HG03558 (cell line): ENCODE data around the gene DIP2A.

Source experiments
- ATAC-seq: cut with Tn5 transposase; IDR thresholded peaks from one replicate; pipeline ENCODE4 v1.9.1; 2021; ENCODE audit warnings: moderate number of reproducible peaks; ENCODE audit not compliant: unreplicated experiment; ENCODE audit errors: extremely low read depth

DIP2A gene

GRCh38 chr21:46552865-46553379 is 94.2 kb downstream of the DIP2A start:
- ATAC-seq: no peak

- no peak for ATAC-seq
Measured at GRCh38 chr21:46553993-46554392, 95.3 kb downstream of the DIP2A start.

GRCh38 chr21:46554431-46555224 is 95.9 kb downstream of the DIP2A start:
- ATAC-seq: no peak

GRCh38 chr21:46555225-46555617 is 96.5 kb downstream of the DIP2A start:
- no peak for ATAC-seq

DNA sequence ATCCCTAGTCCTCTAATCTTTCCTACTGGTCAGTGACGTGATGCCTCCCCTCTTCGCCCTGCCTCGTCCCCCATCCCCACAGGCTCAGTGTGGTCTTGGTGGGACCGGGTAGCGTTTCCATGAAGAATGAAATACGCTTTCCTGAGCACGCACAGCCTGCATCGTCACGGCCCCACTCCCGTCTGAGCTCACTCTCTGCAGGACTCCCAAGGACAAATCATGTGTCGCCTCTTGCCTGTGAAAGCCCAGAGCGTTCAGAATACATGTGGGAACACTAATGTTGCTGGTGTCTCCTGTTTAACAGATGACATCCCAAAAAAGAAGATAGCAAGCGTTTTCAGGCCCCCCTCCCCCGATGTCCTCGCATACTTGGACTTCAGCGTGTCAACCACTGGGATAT is 97.0 kb downstream of the DIP2A start:
- ATAC-seq: no peak

GRCh38 chr21:46556802-46557201 is 98.1 kb downstream of the DIP2A start:
- ATAC-seq: no peak

- ATAC-seq: no peak
Measured at GRCh38 chr21:46557469-46557868, 98.8 kb downstream of the DIP2A start.

DNA sequence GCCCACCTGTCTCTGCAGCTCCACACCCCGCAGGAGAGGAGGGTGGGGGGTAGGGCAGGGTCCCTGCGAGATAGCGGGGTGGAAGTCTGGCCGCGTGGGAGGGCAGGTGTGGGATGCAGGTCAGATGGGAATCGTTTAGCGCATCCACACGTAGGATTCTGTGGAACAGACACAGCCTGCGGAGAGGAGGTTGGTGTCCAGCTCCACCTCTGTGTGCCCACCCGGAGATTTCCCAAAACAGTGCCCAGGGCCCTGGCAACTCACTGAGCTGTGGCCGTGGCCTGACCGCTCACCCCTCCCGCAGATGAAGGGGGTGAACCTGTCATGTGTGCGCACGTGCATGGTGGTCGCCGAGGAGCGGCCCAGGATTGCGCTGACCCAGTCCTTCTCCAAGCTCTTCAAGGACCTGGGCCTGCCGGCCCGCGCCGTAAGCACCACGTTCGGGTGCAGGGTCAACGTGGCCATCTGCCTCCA is 99.3 kb downstream of the DIP2A start:
- ATAC-seq: no peak

- ATAC-seq: no peak
Measured at GRCh38 chr21:46559291-46559983, 100.7 kb downstream of the DIP2A start.

DNA sequence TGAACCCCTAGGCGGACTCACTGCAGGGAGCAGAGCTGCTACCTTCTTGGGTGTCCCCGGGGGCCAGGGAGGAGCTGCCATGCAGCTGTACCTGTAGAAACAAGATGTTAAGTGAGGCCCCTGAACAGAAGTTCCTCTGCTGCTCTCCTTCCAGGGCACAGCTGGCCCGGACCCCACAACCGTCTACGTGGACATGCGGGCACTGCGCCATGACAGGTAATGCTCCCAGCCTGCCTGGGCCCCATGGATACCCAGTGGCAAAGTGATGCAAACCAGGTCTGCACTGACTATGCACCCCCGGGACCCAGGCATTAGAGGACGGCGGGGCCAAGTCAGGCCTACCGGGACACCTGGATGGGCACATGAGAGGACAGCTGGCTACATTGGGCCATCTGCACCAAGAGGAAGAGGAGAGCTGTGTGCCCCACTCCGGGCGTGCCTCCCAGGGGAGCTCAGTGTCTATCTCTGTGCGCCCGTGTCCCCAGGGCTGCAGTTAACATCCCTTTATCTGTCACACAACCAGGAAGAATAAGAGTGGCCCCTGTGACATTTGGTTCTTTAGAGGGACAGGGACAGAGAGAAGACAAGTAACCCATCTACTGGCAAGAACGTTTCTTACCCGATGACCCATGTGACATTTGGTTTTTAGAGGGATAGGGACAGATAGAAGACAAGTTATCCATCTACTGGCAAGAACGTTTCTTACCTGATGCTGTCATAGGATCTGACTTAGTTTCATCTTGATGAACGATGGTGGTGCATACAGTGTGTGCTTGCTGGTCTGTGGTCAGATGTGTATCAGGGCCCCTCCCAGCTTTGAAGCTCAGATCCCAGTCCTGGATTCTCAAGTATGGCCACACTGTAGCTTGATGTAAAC is 102.1 kb downstream of the DIP2A start:
- ATAC-seq: no peak

- ATAC-seq: no peak
Measured at GRCh38 chr21:46561445-46562090, 102.9 kb downstream of the DIP2A start.

DNA sequence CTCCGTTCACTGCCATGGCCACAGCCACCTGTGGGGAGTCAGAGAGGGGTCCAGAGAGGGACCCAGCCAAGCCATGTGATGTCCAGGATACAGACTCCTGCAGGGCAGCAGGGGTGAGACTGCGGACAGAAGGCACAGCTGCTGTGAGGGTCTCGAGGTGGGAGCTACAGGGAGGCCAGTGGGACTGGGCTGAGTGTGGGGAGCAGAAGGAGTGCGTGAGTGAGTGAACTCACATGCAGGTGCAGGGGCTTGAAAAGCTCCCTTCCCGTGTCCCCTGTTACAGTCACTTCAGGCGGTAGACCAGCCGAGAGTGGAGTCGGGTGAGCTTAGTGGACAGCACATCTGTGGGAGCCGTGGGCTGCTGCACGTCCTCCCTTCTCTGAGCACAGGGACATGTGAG is 103.8 kb downstream of the DIP2A start:
- no peak for ATAC-seq

- no peak for ATAC-seq
Measured at GRCh38 chr21:46562964-46563607, 104.4 kb downstream of the DIP2A start.

- no peak for ATAC-seq
Measured at GRCh38 chr21:46564391-46564790, 105.7 kb downstream of the DIP2A start.

- ATAC-seq: no peak
Measured at GRCh38 chr21:46567348-46567747, 108.7 kb downstream of the DIP2A start.

DNA sequence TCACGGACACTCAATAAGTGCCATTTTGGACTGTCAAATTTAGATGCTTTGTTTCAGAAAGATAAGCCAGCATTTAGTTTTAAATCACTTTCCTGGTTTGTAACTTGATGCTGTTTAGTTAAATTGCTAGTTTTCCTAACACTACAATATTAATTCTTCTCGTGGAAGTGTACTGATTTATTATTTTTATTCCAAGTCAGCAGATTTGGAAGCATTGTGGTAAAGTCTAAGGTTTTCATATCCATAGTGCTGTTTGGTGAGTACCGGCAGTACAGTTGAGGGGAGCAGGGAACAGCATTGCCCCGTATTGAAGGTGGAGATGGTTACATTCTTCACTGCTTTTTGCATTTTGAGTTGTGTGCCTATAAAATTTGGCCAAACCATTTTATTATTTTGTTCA is 109.9 kb downstream of the DIP2A start:
- no peak for ATAC-seq

DNA sequence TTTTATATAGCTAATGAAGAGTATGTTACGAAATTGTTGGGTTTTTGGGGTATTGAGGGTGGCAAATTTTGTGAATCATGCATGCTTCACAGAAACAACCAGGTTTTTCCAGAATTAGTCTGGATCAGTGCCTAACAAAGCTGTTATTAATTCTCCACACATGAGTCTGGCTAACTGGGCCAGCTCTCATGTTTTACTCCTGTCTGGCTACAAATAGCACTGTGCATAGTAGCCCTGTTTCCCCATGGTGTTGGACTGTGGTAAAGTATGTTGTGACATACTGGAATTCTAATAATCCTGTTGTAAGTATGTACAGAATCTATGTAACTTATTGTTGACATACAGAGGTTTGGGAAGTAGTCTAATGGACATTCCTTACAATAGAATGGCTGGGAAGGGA is 110.4 kb downstream of the DIP2A start:
- no peak for ATAC-seq

- ATAC-seq: no peak
Measured at GRCh38 chr21:46570119-46570518, 111.4 kb downstream of the DIP2A start.

GRCh38 chr21:46570631-46571030 is 111.9 kb downstream of the DIP2A start:
- ATAC-seq: no peak

- ATAC-seq: no peak
Measured at GRCh38 chr21:46572850-46573249, 114.2 kb downstream of the DIP2A start.
